Neural cell (in vitro differentiated cells): Measurements from ENCODE around the gene DYNC1LI2.

Source experiments
- EP300 ChIP-seq: fragments of 450-650 bp; conservative IDR thresholded peaks from 2 replicates; pipeline ENCODE4 v1.6.1; 2014; ENCODE audit warnings: antibody characterized with exemption, mild to moderate bottlenecking, moderate library complexity; ENCODE audit not compliant: poor library complexity, severe bottlenecking
- EZH2 ChIP-seq: fragments of 200-600, 300-800 bp; shearing (Covaris generic), sonication (generic); IDR thresholded peaks from 2 replicates; pipeline ENCODE4 v1.6.1; 2014; ENCODE audit warnings: antibody characterized with exemption, low read length, borderline replicate concordance, mild to moderate bottlenecking; ENCODE audit not compliant: insufficient read depth, poor library complexity, severe bottlenecking
- POLR2AphosphoS5 ChIP-seq: IDR thresholded peaks from 2 replicates; pipeline ENCODE4 v1.6.1; 2012
- RAD21 ChIP-seq: fragments of 450-650 bp; conservative IDR thresholded peaks from 2 replicates; pipeline ENCODE4 v1.6.1; 2014; ENCODE audit warnings: antibody characterized with exemption, mild to moderate bottlenecking, moderate library complexity
- TF ChIP-seq, protein P1 (sequence below): fragments of 450-650 bp; IDR thresholded peaks from 2 replicates; pipeline ENCODE4 v1.5.1; 2014; ENCODE audit warnings: antibody characterized with exemption, mild to moderate bottlenecking, moderate library complexity; ENCODE audit not compliant: poor library complexity, severe bottlenecking

DNA sequence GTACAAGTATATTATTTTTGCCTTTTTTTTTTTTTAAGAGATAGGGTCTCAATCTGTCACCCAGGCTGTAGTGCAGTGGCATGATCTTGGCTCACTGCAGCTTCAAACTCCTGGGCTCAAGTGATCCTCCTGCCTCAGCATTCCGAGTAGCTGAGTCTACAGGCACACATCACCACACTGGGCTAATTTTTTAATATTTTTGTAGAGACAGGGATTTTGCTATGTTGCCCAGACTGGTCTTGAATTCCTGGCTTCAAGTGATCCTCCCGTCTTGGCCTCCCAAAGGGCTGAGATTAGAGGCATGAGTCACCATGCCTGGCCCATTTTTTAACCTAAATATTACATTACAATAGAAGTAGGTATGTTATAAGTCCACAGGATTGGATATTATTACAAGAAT is 46.8 kb upstream of the DYNC1LI2 start:
- TF ChIP-seq EP300 (no peak), EZH2 (no peak), POLR2AphosphoS5 (no peak), RAD21 (no peak)
- TF ChIP-seq, protein P1, sequence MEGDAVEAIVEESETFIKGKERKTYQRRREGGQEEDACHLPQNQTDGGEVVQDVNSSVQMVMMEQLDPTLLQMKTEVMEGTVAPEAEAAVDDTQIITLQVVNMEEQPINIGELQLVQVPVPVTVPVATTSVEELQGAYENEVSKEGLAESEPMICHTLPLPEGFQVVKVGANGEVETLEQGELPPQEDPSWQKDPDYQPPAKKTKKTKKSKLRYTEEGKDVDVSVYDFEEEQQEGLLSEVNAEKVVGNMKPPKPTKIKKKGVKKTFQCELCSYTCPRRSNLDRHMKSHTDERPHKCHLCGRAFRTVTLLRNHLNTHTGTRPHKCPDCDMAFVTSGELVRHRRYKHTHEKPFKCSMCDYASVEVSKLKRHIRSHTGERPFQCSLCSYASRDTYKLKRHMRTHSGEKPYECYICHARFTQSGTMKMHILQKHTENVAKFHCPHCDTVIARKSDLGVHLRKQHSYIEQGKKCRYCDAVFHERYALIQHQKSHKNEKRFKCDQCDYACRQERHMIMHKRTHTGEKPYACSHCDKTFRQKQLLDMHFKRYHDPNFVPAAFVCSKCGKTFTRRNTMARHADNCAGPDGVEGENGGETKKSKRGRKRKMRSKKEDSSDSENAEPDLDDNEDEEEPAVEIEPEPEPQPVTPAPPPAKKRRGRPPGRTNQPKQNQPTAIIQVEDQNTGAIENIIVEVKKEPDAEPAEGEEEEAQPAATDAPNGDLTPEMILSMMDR = no peak
